ENCODE results near the gene CCDC134. TPM values are rescaled to one million over a fixed set of nuclear protein-coding genes. Genes with fewer than 3 reads are reported as not detected.
A peak's percentile ranks its signal among the peaks of the same experiment; 100 is the strongest.
"Not testable (repeated sequence)": the region's sequence is repeated elsewhere in the genome, so short reads cannot be mapped to it uniquely, and the experiment has no call there.

The CCDC134 gene
- total RNA-seq, 1 donor: 8.1 TPM

DNA sequence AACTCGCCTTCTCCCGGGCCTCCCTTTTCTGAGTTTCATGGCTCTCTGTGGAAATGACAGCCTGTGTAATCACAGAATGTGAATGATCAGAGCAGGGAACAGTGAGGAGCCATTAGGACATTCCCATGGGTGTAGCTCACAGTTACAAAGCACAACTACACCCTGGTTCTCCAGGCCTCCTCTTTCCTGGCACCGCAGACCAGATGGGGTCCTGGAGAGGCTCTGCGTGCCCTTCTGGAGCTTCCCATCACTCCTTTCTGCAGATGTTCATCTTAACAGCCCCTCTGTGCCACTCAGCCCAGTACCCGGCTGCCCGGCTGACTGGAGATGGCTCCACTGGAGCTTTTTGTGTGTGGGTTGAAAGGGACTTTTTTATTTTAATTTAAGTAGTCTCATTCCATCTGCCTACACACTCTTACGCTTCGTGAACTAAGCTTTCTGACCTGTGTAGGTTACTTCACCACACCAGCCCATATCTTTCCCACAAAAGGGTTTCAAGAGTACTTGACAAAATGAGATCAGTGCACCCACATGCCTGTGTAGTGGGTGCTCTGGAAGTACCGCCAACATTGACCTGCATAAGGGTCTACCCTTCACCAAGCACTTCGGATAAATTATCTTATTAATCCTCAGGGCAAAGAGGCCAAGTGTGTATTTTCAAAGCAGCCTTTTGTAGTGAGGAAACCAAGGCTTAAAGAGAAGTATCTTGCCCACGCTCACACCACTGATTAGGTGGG lies 62.2 kb downstream of the CCDC134 start:
- no peak for TF ChIP-seq CTCF (IDR thresholded peaks at IDR 0.05; ENCODE audit: insufficient read depth, low read length)
- no peak for DNase-seq (ENCODE audit: low read depth)
- H3K4me3 ChIP-seq (ENCODE audit: low read depth, low read length): no peak overlapping the region

- no peak for TF ChIP-seq CTCF (IDR thresholded peaks at IDR 0.05; ENCODE audit: insufficient read depth, low read length)
- DNase-seq (ENCODE audit: low read depth): peak; percentile 24
- H3K4me3 ChIP-seq (ENCODE audit: low read depth, low read length): no peak overlapping the region
These were observed 63.0 kb downstream of the CCDC134 start for GRCh38 chr22:41863472-41863871.

DNA sequence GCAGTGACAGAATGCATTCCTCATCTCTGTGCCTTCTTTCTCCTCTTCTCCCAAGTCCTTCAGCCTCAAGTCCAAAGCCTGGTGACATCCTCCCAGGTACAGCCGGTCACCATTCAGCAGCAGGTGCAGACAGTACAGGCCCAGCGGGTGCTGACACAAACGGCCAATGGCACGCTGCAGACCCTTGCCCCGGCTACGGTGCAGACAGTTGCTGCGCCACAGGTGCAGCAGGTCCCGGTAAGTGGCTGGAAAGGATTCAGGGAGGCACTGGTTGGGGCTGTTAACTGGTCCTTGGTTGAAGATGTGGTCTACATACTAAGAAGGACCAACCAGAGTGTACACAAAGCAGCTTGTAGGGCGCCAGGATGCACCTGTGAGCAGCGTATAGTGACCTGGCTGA lies 68.1 kb downstream of the CCDC134 start:
- no peak for DNase-seq (ENCODE audit: low read depth)
- no peak overlapping the region for H3K4me3 ChIP-seq (ENCODE audit: low read depth, low read length)
- TF ChIP-seq CTCF (IDR thresholded peaks at IDR 0.05; ENCODE audit: insufficient read depth, low read length): no peak

DNA sequence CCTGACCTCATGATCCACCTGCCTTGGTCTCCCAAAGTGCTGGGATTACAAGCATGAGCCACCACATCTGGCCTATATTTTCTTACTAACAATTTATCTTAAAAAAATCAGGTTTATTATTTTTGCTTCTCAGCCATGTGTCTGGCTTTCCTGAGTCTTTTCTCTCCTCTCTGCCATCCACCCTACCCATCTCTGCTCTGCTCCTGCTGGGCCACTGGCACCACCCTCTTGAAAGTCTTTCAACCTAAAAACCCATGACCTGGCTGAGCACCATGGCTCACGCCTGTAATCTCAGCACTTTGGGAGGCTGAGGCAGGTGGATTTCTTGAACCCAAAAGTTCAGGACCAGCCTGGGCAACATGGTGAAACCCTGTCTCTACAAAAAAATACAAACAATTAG lies 69.6 kb downstream of the CCDC134 start:
- not testable (repeated sequence) for H3K4me3 ChIP-seq (ENCODE audit: low read depth, low read length); DNase-seq (ENCODE audit: low read depth)

DNA sequence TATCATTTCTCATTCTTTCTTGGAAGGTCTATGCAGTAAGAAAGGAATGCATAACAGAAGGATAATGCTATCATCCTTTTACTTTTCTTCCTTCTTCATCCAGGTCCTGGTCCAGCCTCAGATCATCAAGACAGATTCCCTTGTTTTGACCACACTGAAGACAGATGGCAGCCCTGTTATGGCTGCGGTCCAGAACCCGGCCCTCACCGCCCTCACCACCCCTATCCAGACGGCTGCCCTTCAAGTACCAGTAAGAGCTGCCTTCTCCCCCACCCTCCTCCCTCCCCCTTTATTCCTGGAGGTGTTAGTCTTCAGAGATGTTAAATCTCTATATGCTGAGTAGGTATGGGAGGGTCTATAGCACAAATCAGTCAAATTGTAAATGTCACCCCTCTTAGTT lies 70.3 kb downstream of the CCDC134 start:
- DNase-seq (ENCODE audit: low read depth): no peak
- TF ChIP-seq CTCF (IDR thresholded peaks at IDR 0.05; ENCODE audit: insufficient read depth, low read length): no peak
- H3K4me3 ChIP-seq (ENCODE audit: low read depth, low read length): no peak overlapping the region

- no peak for DNase-seq (ENCODE audit: low read depth)
- no peak overlapping the region for H3K4me3 ChIP-seq (ENCODE audit: low read depth, low read length)
- no peak for TF ChIP-seq CTCF (IDR thresholded peaks at IDR 0.05; ENCODE audit: insufficient read depth, low read length)
These were observed 72.9 kb downstream of the CCDC134 start for GRCh38 chr22:41873391-41873790.

DNA sequence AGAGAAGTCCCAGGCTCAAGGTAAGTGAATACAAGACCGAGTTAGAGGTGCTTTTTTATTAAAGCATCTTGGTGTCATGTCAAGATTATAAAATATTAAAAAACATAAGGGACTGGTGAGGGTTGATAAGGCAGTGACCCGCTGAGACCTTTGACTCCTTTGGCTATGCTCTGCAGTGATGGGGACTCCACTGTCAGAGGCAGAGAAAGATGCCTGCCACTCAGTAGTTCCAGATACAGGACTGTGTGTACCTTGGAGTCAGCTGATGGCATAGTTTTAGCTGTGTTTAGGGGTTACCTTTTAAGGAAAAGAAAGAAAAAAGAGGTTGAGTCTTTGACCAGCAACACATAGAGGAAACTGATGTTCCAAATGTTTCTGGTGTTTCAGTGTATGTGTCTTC lies 73.6 kb downstream of the CCDC134 start:
- no peak for DNase-seq (ENCODE audit: low read depth)
- no peak overlapping the region for H3K4me3 ChIP-seq (ENCODE audit: low read depth, low read length)
- TF ChIP-seq CTCF (IDR thresholded peaks at IDR 0.05; ENCODE audit: insufficient read depth, low read length): no peak
